DMS153 treated with DMSO at 0.1 percent for 48 hours (cell line): ENCODE measurements around the gene SMIM5.
"Not testable (repeated sequence)": the region's sequence is repeated elsewhere in the genome, so short reads cannot be mapped to it uniquely, and the experiment has no call there.

Experiments
- DNase-seq: peaks from one replicate; lab custom pipeline; 2025; ENCODE audit not compliant: unreplicated experiment; lab: John Stamatoyannopoulos, UW

Gene SMIM5

DNA sequence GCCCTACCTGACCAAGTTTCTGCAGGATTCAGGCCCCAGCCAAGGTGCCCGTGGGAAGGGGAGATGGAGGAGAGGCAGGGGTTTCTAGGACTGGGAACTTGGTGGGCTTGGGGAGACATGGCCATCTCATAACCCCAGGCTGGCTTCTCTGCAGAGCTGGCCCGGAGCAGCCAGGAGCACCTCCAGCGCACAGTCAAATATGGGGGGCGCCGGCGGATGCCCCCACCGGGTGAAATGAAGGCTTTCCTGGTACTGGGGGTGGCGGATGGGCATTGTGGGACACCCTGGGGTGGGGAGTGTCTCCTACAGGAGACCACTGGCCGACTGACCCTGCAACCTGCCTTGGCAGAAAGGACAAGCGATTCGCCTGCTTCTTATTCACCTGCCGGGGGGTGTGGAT, 9.2 kb upstream of the SMIM5 start:
- no peak for DNase-seq

GRCh38 chr17:75624714-75625345, 8.4 kb upstream of the SMIM5 start:
- DNase-seq = no peak

DNA sequence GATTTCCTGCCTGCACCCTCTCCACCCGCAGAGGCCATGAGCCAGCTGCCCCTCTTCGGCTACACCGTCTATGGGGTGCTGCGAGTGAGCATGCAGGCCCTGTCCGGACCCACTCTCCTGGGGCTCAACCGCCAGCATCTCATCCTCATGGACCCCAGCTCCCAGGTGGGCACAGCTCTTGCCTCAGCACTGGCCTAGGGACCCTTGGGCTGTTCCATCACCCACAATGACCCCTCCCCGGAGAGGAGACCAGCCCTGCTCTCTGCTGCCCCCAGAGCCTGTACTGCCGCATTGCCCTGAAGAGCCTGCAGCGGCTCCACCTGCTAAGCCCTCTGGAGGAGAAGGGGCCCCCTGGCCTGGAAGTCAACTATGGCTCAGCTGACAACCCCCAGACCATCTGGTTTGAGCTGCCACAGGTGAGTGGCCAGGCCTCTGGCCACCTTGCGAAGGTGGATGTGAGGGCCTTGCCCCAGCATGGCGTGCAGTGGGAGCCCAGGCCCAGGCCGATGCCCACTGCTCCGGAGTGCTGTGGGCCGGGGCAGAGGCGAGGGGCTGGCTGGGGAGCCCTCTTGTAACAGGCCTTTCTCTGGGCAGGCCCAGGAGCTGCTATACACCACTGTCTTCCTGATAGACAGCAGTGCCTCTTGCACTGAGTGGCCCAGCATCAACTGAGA, 7.3 kb upstream of the SMIM5 start:
- DNase-seq = no peak

- DNase-seq = no peak
Measured at GRCh38 chr17:75626496-75627038, 6.7 kb upstream of the SMIM5 start.

- DNase-seq = no peak
Measured at GRCh38 chr17:75627094-75627493, 6.1 kb upstream of the SMIM5 start.

GRCh38 chr17:75628425-75628824, 4.8 kb upstream of the SMIM5 start:
- no peak for DNase-seq

GRCh38 chr17:75629157-75629556, 4.1 kb upstream of the SMIM5 start:
- no peak for DNase-seq

DNA sequence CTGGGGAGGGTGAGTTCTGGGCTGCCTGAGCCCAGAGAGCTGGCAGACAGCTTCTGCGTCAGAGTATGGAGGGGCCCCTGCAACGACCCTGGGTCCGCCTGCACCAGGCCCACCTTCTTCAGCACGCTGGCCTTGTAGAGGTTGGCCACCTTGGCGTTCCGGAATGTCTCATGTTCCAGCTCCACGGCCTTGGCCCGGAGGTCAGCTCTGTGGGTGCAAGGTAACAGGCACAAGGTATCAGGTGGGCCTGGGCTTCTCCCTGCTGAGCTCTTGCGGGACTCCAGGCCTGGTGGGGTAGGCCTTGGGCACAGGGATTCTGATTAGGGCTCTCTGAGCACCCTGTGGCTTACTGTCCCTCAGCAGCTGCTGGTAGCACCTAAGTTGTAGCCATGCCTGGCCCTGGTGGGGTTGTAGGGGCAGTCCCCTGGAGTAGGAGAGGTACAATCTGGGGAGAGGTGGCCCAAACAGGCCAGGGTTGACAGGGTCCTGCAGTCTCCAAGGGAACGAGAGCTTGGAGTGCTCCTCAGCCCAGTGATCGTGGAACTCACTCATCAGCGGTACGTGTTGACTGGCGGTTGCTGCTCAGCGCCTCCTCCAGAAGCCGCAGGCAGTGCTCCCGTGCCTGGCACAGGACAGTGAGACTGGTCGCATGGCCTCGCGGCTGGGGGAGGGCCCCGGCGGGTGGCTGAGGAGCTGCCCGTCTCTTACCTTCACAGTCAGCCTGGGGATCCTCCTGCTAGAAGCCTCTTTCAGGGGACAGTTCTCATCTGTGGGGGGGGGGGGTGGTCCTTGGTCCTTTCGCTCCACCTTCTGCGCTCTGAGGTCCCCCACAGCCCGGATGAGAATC, 2.9 kb upstream of the SMIM5 start:
- DNase-seq = no peak

DNA sequence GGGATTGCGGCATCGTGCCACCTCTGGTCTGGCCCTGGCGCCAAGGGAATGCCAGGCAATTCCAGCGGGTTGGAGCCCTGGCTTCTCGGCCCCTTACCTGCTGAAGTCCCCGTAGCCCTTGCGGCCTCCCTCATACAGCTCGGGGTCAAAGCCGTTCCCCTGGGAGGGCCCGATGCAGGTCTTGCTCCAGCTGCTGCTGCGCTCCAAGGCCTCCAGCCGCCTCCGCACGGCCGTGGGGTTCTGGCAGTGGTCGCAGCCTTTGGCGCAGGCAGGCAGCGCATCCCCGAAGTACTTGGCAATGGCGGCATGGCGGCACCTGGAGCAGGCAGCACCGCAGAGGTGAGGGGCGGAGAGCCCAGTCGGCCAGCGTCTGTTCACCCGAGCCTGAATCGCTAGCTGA, 1.9 kb upstream of the SMIM5 start:
- DNase-seq = no peak

DNA sequence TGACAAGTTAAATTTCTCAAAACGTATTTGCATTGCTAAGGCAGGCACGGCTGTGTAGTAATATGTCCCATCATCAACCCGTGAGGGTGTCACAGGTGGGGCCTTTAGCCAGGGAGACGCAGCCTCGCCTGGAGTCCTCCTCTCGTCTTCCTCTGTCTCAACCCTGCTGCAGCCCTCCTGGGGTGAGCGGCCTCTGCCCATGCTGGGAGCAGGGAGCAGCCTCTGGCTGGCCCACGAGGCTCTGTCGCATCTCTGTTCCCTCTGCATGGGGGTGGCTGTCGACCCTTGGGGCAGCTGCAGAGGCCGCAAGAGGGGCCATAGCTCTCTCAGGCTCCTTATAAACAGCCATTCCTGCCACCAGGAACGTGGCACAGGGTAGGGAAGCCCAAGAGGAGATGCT, 806 bp upstream of the SMIM5 start:
- DNase-seq = no peak

- DNase-seq = peak; percentile 83
Measured at GRCh38 chr17:75633486-75634375, 497 bp downstream of the SMIM5 start.

DNA sequence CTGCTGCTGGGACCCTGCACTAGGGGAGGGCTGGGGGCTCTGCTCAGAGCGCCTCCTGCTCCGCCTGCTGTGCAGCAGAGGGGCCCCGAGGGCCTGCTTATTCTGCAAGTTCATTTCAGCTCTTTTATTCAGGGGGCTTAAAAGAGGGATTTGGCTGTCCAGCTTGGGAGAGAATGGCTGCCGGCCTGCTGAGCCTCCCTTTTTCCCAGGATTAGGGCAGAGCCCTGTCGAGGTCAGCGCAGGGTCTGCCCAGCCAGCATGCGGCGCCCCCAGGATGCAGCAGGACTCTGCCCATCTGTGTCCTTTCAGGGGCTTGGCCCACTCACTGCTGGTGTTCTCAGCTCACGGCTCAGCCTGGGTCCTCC, 1.1 kb downstream of the SMIM5 start:
- no peak for DNase-seq

GRCh38 chr17:75634754-75635609, 1.7 kb downstream of the SMIM5 start:
- no peak for DNase-seq

DNA sequence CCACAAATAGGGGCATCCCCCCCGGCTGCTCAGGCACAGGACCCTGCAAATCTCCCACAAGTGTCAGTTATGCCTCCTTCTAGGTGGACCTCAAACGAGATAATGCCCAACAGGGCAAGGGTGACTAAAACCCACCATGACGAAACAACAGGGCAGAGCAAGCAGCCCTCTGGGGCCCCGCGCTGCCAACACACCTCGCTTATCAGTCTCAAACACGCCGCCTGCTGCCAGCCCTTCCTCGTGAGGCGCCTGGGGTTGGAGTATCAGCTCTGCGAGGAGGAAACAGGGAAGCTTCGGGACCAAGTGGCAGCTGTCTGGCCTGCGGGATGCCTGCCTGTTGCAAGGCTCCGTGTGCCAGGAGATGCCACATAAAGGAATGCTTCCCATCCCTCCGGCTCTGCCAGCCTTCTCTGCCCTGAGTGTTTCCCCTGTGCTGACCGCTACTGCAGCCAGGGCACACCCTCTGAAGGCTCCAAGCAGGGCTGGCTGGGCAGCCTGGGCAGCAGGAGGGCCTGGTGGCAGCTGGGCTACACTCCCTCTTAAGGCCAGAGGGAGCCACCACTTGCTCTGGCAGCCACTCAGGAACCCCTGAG, 2.5 kb downstream of the SMIM5 start:
- DNase-seq = no peak

- no peak for DNase-seq
Measured at GRCh38 chr17:75636381-75637142, 3.3 kb downstream of the SMIM5 start.

GRCh38 chr17:75637143-75637538, 3.9 kb downstream of the SMIM5 start:
- DNase-seq = no peak

DNA sequence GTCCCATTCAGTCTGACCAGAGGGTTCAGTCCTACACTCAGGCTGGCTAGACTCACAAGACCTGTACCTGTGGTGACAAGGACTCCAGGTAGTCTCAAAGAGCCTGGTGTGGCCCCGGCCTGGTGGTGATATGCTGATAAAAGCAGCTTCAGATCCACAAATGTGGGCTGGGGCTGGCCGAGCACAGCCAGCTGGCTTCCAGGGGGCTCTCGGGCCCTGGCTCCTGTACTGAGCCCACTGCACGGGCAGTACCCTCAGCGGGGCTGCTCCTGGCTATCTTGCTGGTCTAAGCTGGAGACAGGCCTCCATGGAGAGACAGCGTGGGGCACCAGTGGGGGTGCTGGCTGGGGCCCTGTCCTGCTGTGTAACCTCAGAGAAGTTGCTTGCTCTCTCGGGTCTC, 4.3 kb downstream of the SMIM5 start:
- DNase-seq = no peak

DNA sequence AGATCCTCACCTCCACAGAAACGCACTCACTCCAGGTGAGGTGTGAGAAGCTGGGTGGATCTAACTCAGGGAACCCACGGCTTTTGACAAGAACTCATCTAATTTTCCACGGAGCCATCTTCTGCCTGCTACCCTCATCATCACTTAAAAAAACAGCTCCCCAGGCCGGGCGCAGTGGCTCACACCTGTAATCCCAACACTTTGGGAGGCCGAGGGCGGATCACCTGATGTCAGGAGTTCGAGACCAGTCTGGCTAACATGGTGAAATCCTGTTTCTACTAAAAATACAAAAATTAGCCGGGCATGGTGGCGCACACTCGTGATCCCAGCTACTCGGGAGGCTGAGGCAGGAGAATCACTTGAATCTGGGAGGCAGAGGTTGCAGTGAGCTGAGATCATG, 4.8 kb downstream of the SMIM5 start:
- DNase-seq = not testable (repeated sequence)

GRCh38 chr17:75638893-75639292, 5.7 kb downstream of the SMIM5 start:
- no peak for DNase-seq
